C4-2B (cell line): ENCODE data around the gene HOXA10.

Experiments used
- H3K27ac ChIP-seq: fragments of 450-650 bp; 2 replicates; pipeline ENCODE4 v1.5.1; 2017
- CTCF ChIP-seq: fragments of 450-650 bp; conservative IDR thresholded peaks from 2 replicates; pipeline ENCODE4 v1.5.1; 2017; ENCODE audit warnings: mild to moderate bottlenecking
- ZFX ChIP-seq: fragments of 450-650 bp; IDR thresholded peaks from 2 replicates; pipeline ENCODE4 v1.6.1; 2017

HOXA10 gene

DNA sequence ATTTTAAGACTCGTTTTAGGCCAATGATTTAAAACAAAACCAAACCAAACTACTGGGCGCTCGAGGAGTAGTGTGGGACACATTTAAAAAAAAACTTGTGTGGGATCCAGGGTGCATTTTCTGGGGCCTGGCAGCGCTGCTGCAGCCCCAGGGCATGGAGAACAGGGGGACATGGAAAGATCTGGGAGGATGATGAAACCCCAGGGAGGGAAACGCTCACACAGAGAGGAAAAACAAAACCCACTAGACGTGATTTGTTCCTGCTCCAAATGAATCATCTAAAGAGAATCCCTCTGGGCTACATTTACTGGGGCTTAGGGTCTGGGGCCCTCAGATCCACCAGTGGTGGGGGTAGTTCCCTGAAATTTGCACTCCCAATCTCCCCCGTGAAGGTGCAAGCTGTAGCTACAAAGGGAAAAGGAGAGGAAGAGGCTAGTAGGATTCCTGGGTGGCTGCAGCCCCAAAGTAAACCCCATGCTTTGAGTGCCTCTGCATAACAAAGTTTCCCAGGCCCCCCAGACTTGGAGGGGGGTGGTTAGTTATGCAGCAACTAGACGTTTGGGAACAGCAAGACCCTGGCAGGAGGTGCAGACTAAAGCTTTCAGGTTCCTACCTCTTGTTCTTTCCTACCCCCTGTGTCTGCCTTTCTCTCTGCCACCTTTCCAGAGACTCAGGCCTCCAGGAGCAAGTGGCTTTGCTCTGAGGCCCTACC lies 40.3 kb upstream of the HOXA10 start:
- H3K27ac ChIP-seq, result no peak overlapping the region
- TF ChIP-seq ZFX (no peak), CTCF (no peak)

DNA sequence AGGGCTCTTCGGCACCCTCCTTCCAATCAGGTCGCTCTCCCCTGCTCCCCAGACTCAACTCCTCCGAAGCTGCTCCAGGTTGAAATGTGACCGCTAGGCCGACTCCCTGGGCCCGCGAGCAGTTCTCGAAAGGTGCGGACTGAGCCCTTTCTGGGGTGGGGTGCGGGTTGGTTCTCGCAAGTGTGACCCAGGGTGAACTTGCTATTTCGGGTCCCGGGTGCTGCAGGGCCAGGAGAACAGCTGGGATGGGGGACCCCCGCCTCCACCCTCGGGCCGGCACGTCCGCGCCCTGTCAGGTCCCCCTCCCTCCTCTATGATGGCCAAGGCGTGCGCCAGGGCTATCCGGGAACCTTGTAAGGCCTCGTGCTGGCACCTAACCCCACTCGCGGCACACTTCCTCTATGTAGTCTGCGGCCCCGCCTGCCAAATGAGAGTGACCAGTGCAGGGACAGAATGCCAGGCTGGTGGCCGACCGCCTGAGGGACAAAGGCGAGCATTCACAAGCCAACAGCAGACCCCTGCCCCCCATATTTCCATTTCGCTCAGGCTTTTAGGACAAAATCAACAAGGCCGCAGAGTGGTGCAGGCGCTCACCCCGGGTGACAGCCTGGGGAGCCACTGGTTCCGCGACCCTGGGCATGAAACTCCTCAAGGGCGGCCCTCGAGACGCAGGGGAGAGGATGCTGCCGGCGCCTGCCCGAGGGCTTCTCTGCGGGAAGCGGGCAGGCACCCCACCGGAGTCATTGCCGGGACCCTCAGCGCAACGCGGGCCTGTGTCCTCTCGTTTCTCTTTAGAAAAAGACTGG lies 39.5 kb upstream of the HOXA10 start:
- TF ChIP-seq CTCF (no peak), ZFX (no peak)
- H3K27ac ChIP-seq, result no peak overlapping the region

DNA sequence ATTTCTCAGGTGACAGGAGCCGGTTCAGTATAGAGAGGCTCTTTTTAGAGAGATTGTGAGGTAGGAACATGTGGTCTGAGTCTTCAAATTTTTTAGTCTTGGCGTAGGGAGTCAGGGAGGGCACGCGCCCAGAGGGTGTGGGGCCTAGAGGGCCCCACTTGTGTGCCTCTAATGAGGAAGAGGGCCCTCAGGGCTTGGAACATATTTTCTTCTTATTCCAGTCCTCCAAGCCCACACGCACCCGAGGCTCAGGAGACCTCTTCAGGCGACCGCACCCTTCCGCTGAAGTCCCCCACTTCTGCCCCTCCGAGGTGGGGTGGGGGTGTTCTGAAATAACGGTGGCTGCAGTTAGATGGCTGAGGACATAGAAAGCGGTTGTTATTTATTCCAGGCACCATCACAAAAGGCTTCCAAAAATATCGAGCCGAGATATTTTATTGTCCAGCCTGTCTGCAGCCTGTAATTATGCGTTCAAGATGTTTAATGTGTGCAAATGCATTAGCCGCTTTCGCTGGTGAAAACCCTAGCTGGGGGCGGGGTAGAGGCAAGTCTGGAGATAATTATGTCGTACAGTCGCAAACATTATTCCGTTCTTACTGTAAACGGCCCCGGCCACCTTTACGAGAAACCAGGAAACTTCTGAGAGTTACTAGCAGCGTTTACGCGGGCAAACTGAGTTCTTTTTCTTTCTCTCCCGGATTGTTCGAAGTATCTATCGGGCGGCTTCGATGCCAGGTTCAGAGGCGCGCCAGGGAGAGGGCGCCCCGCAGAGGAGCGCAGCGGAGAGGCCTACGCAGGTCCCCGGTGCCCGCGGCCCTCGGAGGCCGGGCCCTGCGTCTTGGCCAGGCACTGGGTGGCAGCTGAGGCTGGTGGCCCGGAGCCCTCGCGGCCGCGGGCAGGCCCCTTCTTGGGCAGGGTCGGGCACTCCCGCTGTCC lies 38.6 kb upstream of the HOXA10 start:
- no peak overlapping the region for H3K27ac ChIP-seq
- no peak for TF ChIP-seq CTCF
- TF ChIP-seq ZFX, result no peak

DNA sequence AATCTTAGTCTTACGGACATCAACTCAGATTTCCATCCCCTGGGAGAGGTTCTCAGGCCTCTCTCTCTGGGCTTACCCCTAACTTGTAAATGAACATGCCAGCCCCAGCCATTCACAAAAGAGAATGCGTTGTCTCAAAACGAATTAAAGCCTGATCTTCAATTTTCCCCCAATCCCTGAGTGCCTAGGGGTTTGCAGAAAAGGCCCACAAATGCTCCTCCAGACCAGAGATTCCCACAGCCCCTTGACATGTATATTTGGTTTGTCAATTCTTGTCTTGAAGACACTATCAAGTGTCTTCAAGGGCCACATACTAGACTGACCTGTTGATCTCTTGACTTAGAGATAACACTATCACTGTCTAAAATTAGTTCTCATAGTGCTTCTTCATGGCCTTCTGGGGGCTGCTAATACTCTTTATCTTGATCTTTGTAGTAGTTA lies 37.7 kb upstream of the HOXA10 start:
- no peak overlapping the region for H3K27ac ChIP-seq
- no peak for TF ChIP-seq ZFX
- TF ChIP-seq CTCF, result no peak

DNA sequence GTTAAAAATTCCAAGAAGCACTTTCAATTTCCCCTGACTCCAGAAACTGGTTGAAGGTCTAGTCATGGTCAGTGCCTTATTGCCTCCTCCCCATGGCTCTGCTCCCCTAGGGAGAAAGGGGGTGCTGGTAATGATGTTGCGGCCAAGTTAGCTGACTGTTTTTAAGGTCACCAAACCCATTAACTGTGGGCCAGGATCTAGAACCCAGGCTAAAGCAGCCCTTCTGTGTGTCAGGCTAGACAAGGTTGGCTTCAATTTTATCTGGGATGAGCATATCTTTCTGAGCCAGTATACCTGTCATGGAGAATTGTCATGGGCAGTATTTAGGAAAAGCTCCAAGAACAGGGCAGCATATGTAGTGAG lies 36.9 kb upstream of the HOXA10 start:
- H3K27ac ChIP-seq, result no peak overlapping the region
- TF ChIP-seq ZFX (no peak), CTCF (no peak)

DNA sequence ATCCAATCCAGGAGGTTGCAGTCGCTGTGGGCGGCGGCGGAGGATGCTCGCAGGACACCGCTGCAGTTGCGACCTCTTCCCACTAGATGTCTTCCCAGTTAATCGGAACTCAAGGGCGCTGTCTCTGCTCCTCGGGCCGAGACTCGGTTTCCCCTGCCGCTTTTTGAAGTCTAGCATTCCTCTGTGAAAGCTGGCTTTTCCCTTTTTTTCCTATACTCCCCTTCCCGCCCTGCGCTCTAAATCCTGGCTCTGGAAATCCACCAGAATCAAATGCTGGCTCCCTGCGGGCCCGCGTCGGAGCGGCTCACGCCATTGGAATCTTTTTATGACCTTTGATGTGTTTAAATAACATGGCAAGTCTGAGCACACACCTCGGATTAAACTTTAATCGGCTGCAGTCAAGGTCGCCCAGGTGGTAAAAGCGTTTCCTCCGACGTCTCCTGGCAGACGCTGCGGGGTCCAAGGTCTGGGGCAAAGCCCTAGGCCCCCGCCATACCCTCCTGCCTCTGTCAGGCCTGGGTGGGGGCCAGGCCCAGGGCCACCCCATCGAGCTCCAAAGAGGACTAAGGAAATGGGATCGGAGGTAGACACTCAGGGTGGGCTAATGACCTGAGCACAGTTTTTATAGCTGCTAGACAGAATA lies 36.4 kb upstream of the HOXA10 start:
- H3K27ac ChIP-seq, result no peak overlapping the region
- TF ChIP-seq ZFX, result no peak
- TF ChIP-seq CTCF, result peak; percentile 89
